SH-SY5Y (cell line): ENCODE measurements around the gene CCDC12.

Experiments
- GATA2 ChIP-seq: IDR thresholded peaks from 2 replicates; pipeline ENCODE4 v1.6.1; 2011; ENCODE audit warnings: mild to moderate bottlenecking, low read depth, low read length
- GATA3 ChIP-seq: IDR thresholded peaks from 2 replicates; pipeline ENCODE4 v1.6.1; 2011; ENCODE audit warnings: low read depth, mild to moderate bottlenecking, low read length, moderate library complexity

- TF ChIP-seq GATA3 (no peak), GATA2 (no peak)
Observed at GRCh38 chr3:46926871-46927717, 49.5 kb downstream of the CCDC12 start.
